Stomach (tissue), 4 donors: ENCODE results near the gene HCFC1.

Experiments
- POLR2AphosphoS5 ChIP-seq, 3 donors: sonication (generic); formaldehyde crosslinking; IDR thresholded peaks; one replicate each; pipeline ENCODE4 v1.6.1; 2016; ENCODE audit warnings: antibody characterized with exemption in 3 of 3
- TF ChIP-seq, protein P1 (sequence below), 7 experiments: fragments of 450-650 bp in 4 of 7; fragments of 200-600 bp in 3 of 7; sonication (generic) in 3 of 7; IDR thresholded peaks; one replicate each; pipeline ENCODE4 v1.5.1; 2016 to 2019; ENCODE audit warnings: antibody characterized with exemption in 7 of 7, control low read depth in 2 of 7, mild to moderate bottlenecking in 1 of 7

- TF ChIP-seq, protein P1, sequence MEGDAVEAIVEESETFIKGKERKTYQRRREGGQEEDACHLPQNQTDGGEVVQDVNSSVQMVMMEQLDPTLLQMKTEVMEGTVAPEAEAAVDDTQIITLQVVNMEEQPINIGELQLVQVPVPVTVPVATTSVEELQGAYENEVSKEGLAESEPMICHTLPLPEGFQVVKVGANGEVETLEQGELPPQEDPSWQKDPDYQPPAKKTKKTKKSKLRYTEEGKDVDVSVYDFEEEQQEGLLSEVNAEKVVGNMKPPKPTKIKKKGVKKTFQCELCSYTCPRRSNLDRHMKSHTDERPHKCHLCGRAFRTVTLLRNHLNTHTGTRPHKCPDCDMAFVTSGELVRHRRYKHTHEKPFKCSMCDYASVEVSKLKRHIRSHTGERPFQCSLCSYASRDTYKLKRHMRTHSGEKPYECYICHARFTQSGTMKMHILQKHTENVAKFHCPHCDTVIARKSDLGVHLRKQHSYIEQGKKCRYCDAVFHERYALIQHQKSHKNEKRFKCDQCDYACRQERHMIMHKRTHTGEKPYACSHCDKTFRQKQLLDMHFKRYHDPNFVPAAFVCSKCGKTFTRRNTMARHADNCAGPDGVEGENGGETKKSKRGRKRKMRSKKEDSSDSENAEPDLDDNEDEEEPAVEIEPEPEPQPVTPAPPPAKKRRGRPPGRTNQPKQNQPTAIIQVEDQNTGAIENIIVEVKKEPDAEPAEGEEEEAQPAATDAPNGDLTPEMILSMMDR (IDR thresholded peaks at IDR 0.05) = no peak
- TF ChIP-seq POLR2AphosphoS5 (IDR thresholded peaks at IDR 0.05) = no peak
These were observed 12.9 kb upstream of the HCFC1 start for GRCh38 chrX:153984351-153985178.
